HFFc6 (cell line): ENCODE results near the gene CLDN5. TPM values are rescaled to one million over a fixed set of nuclear protein-coding genes. Genes with fewer than 3 reads are reported as not detected.

ENCODE experiments used
- DNase-seq: peaks from one replicate; pipeline ENCODE4 v3.0.0-alpha.2; 2018
- H3K27ac Mint-ChIP-seq: 2 replicates; pipeline ENCODE4 v1.8.0; 2020; ENCODE audit warnings: mild to moderate bottlenecking, mixed read lengths
- H3K27me3 Mint-ChIP-seq: 2 replicates; pipeline ENCODE4 v1.8.0; 2021; ENCODE audit warnings: mild to moderate bottlenecking, moderate library complexity, mixed read lengths; ENCODE audit not compliant: insufficient read depth
- H3K36me3 Mint-ChIP-seq: 2 replicates; pipeline ENCODE4 v1.8.0; 2021; ENCODE audit warnings: low read depth, mixed read lengths
- H3K4me1 Mint-ChIP-seq: 2 replicates; pipeline ENCODE4 v1.8.0; 2020; ENCODE audit warnings: low read depth, mixed read lengths
- H3K4me3 Mint-ChIP-seq: 2 replicates; pipeline ENCODE4 v1.8.0; 2020; ENCODE audit warnings: mild to moderate bottlenecking, moderate library complexity, mixed read lengths
- H3K9me3 Mint-ChIP-seq: 2 replicates; pipeline ENCODE4 v1.8.0; 2020; ENCODE audit warnings: mild to moderate bottlenecking, mixed read lengths
- total RNA-seq, 6 experiments: library from RNA; stranded (reverse); fragmentation: NEBNext Ultra II Directional; extraction: Animal tissue kit (Norgen Biotek cat#: 25700); gene quantifications; 2 replicates in 1 of 6; 3 replicates in 5 of 6; pipeline ENCODE4 v1.2.3, GENCODE V29; 2021
- TF ChIP-seq, protein P1 (sequence below): fragments of 200-600 bp; sonication (generic); IDR thresholded peaks from 2 replicates; pipeline ENCODE4 v1.5.0; 2021; ENCODE audit warnings: antibody characterized with exemption, mild to moderate bottlenecking

The CLDN5 gene
- total RNA-seq, 6 experiments from 2014 or later, result 0.16 TPM; not detected in 5

DNA sequence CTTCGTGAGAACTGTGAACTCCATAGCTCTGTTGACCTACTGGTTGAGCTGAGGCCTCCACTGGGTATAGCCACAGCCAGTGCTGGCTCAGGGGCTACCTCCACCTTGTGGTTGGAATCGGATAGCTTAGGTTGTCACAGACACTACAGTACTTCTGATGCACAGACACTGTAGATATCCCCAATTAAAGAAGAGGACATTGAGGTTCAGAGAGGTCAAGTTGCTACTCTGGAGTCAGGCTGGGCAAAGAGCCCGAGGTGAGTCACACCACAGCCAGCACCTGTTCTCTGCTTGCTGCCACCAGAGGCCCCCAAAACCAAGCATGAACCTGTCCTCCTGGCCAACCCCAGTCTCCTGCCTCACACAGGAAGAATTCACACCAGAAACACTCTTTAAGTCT is 50.6 kb downstream of the CLDN5 start:
- Mint-ChIP-seq H3K4me1 (peaks cover 34% of the 10 kb centered on the region), H3K27me3 (peaks cover 2% of the 10 kb centered on the region), H3K4me3 (no peak overlapping the region), H3K27ac (no peak overlapping the region; the same call in 1 of the 2 replicates), H3K9me3 (no peaks in the 10 kb centered on the region), H3K36me3 (peaks cover 18% of the 10 kb centered on the region; the same call in 1 of the 2 replicates)
- TF ChIP-seq, protein P1, sequence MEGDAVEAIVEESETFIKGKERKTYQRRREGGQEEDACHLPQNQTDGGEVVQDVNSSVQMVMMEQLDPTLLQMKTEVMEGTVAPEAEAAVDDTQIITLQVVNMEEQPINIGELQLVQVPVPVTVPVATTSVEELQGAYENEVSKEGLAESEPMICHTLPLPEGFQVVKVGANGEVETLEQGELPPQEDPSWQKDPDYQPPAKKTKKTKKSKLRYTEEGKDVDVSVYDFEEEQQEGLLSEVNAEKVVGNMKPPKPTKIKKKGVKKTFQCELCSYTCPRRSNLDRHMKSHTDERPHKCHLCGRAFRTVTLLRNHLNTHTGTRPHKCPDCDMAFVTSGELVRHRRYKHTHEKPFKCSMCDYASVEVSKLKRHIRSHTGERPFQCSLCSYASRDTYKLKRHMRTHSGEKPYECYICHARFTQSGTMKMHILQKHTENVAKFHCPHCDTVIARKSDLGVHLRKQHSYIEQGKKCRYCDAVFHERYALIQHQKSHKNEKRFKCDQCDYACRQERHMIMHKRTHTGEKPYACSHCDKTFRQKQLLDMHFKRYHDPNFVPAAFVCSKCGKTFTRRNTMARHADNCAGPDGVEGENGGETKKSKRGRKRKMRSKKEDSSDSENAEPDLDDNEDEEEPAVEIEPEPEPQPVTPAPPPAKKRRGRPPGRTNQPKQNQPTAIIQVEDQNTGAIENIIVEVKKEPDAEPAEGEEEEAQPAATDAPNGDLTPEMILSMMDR, result peak; percentile 54
- peak; percentile 22 for DNase-seq

Other genes with a start within 250 kb of the CLDN5 start
- gene CLTCL1, start 232.7 kb downstream of the CLDN5 start, total RNA-seq, result 1 to 10 TPM; 6.3 to 9.0 (median 7.3) TPM
- gene HIRA, start 92.7 kb downstream of the CLDN5 start, total RNA-seq, result 10 to 100 TPM; 26.6 to 30.8 (median 27.4) TPM
- 10 to 100 TPM; 44.6 to 52.6 (median 47.5) TPM for gene MRPL40, start 91.9 kb downstream of the CLDN5 start, total RNA-seq
- gene C22orf39, start 76.7 kb downstream of the CLDN5 start, total RNA-seq, result 10 to 100 TPM; 11.2 to 12.7 (median 12.2) TPM
- gene UFD1, start 45.2 kb downstream of the CLDN5 start, total RNA-seq, result 100 to 1,000 TPM in 4 of 6 experiments, 10 to 100 TPM in 2; 94.9 to 134 (median 113) TPM
- gene CDC45, start 44.5 kb downstream of the CLDN5 start, total RNA-seq, result 10 to 100 TPM in 5 of 6 experiments, 1 to 10 TPM in 1; 8.8 to 17.4 (median 16.2) TPM
- gene SEPTIN5, start 190.1 kb upstream of the CLDN5 start, total RNA-seq, result 10 to 100 TPM in 2 of 6 experiments, 1 to 10 TPM in 4; 4.9 to 13.7 (median 6.5) TPM
- gene GP1BB, start 199.1 kb upstream of the CLDN5 start, total RNA-seq, result 1 to 10 TPM in 1 of 6 experiments, under 1 TPM in 2, not detected in 3; 0.27 to 1.1 (median 0.41) TPM
- 1 to 10 TPM in 1 of 6 experiments, under 1 TPM in 4, not detected in 1; 0.14 to 1.1 (median 0.73) TPM for gene TBX1, start 236.4 kb upstream of the CLDN5 start, total RNA-seq